T-helper 2 cell treated with Interferon-gamma antibody and Interleukin-4, amounts not matched to agents 5 μg/mL and 100 μg/mL, for 36 hours (primary cell): Measurements from ENCODE around the gene PCDHA12.
A peak's percentile ranks its signal among the peaks of the same experiment; 100 is the strongest.
"Not testable (repeated sequence)": the region's sequence is repeated elsewhere in the genome, so short reads cannot be mapped to it uniquely, and the experiment has no call there.

Experiments used
- DNase-seq: peaks from one replicate; pipeline ENCODE4 v3.0.0; 2021; ENCODE audit warnings: low spot score
- H3K27ac Mint-ChIP-seq: one replicate; pipeline ENCODE4 v1.8.0; 2021; ENCODE audit warnings: mild to moderate bottlenecking, mixed read lengths
- H3K27me3 Mint-ChIP-seq: one replicate; pipeline ENCODE4 v1.8.0; 2021; ENCODE audit warnings: low read depth, mixed read lengths
- H3K36me3 Mint-ChIP-seq: one replicate; pipeline ENCODE4 v1.8.0; 2021; ENCODE audit warnings: low read depth, mixed read lengths
- H3K4me1 Mint-ChIP-seq: one replicate; pipeline ENCODE4 v1.8.0; 2021; ENCODE audit warnings: low read depth, mixed read lengths
- H3K4me3 Mint-ChIP-seq: one replicate; pipeline ENCODE4 v1.8.0; 2022; ENCODE audit warnings: mild to moderate bottlenecking, moderate library complexity, mixed read lengths
- H3K9me3 Mint-ChIP-seq: one replicate; pipeline ENCODE4 v1.8.0; 2021; ENCODE audit warnings: mixed read lengths

PCDHA12 gene

GRCh38 chr5:140875085-140876065 is at the start of gene PCDHA12:
PCDHA12 (plus strand) TSS chr5:140875308; CDS start chr5:140875473, 165 bp downstream.
- Mint-ChIP-seq H3K4me3 (no peak within 1 kb of the TSS), H3K27ac (no peak within 1 kb of the TSS), H3K4me1 (no peaks in the 10 kb centered on the region), H3K36me3 (no peaks in the 10 kb centered on the region), H3K27me3 (no peaks in the 10 kb centered on the region), H3K9me3 (peaks cover 25% of the 10 kb centered on the region)
- DNase-seq, result no peak

- H3K4me1 Mint-ChIP-seq, result no peaks in the 10 kb centered on the region
- H3K9me3 Mint-ChIP-seq, result peaks cover 36% of the 10 kb centered on the region
- H3K36me3 Mint-ChIP-seq, result no peaks in the 10 kb centered on the region
- peak within 1 kb of the TSS; percentile 24 for H3K4me3 Mint-ChIP-seq
- no peaks in the 10 kb centered on the region for H3K27me3 Mint-ChIP-seq
- no peak within 1 kb of the TSS for H3K27ac Mint-ChIP-seq
- DNase-seq, result no peak
These were observed 47.3 kb upstream of the PCDHA12 start, which contains the start of gene PCDHA6 for GRCh38 chr5:140827704-140828361. PCDHA6 (plus strand) TSS chr5:140827960; CDS start chr5:140828092, 132 bp downstream.

GRCh38 chr5:140828362-140828737 is 46.8 kb upstream of the PCDHA12 start:
- no peak for DNase-seq
- Mint-ChIP-seq H3K4me3 (peak overlapping the region; percentile 24), H3K4me1 (no peaks in the 10 kb centered on the region), H3K36me3 (no peaks in the 10 kb centered on the region), H3K9me3 (peaks cover 39% of the 10 kb centered on the region), H3K27ac (no peak overlapping the region), H3K27me3 (no peaks in the 10 kb centered on the region)

- not testable (repeated sequence) for H3K4me3 Mint-ChIP-seq, H3K27me3 Mint-ChIP-seq, H3K27ac Mint-ChIP-seq, DNase-seq, H3K36me3 Mint-ChIP-seq, H3K4me1 Mint-ChIP-seq
- H3K9me3 Mint-ChIP-seq, result peaks cover 43% of the 10 kb centered on the region
These were observed 45.3 kb upstream of the PCDHA12 start for GRCh38 chr5:140829511-140830501.

GRCh38 chr5:140833993-140834392 is 41.1 kb upstream of the PCDHA12 start, which contains the start of gene PCDHA7:
PCDHA7 (plus strand) TSS chr5:140834269; CDS start chr5:140834384, 115 bp downstream.
- H3K27ac Mint-ChIP-seq, result peak within 1 kb of the TSS; percentile 10
- no peaks in the 10 kb centered on the region for H3K27me3 Mint-ChIP-seq
- no peak within 1 kb of the TSS for H3K4me3 Mint-ChIP-seq
- no peaks in the 10 kb centered on the region for H3K36me3 Mint-ChIP-seq
- H3K4me1 Mint-ChIP-seq, result no peaks in the 10 kb centered on the region
- DNase-seq, result no peak
- H3K9me3 Mint-ChIP-seq, result peaks cover 22% of the 10 kb centered on the region

GRCh38 chr5:140834439-140835008 is 40.6 kb upstream of the PCDHA12 start:
- not testable (repeated sequence) for DNase-seq, H3K27me3 Mint-ChIP-seq, H3K27ac Mint-ChIP-seq, H3K4me1 Mint-ChIP-seq, H3K36me3 Mint-ChIP-seq, H3K4me3 Mint-ChIP-seq
- peaks cover 18% of the 10 kb centered on the region for H3K9me3 Mint-ChIP-seq

GRCh38 chr5:140835622-140836510 is 39.2 kb upstream of the PCDHA12 start:
- Mint-ChIP-seq H3K27me3 (no peaks in the 10 kb centered on the region), H3K27ac (no peak overlapping the region), H3K4me3 (no peak overlapping the region), H3K4me1 (no peaks in the 10 kb centered on the region), H3K9me3 (peaks cover 27% of the 10 kb centered on the region), H3K36me3 (no peaks in the 10 kb centered on the region)
- no peak for DNase-seq

GRCh38 chr5:140840978-140841962 is 33.8 kb upstream of the PCDHA12 start, which contains the start of gene PCDHA8:
PCDHA8 (plus strand) TSS chr5:140841187; CDS start chr5:140841322, 135 bp downstream.
- DNase-seq, result no peak
- H3K4me3 Mint-ChIP-seq, result no peak within 1 kb of the TSS
- H3K27me3 Mint-ChIP-seq, result no peaks in the 10 kb centered on the region
- H3K27ac Mint-ChIP-seq, result no peak within 1 kb of the TSS
- no peaks in the 10 kb centered on the region for H3K36me3 Mint-ChIP-seq
- peaks cover 28% of the 10 kb centered on the region for H3K9me3 Mint-ChIP-seq
- H3K4me1 Mint-ChIP-seq, result no peaks in the 10 kb centered on the region

GRCh38 chr5:140842798-140843733 is 32.0 kb upstream of the PCDHA12 start:
- H3K4me1 Mint-ChIP-seq, result no peaks in the 10 kb centered on the region
- no peak for DNase-seq
- H3K27me3 Mint-ChIP-seq, result no peaks in the 10 kb centered on the region
- H3K36me3 Mint-ChIP-seq, result no peaks in the 10 kb centered on the region
- H3K4me3 Mint-ChIP-seq, result no peak overlapping the region
- H3K9me3 Mint-ChIP-seq, result peaks cover 39% of the 10 kb centered on the region
- no peak overlapping the region for H3K27ac Mint-ChIP-seq

GRCh38 chr5:140848139-140849102 is 26.7 kb upstream of the PCDHA12 start, which contains the start of gene PCDHA9:
PCDHA9 (plus strand) TSS chr5:140848382; CDS start chr5:140848496, 114 bp downstream.
- not testable (repeated sequence) for H3K36me3 Mint-ChIP-seq, H3K4me1 Mint-ChIP-seq, H3K27me3 Mint-ChIP-seq, DNase-seq, H3K4me3 Mint-ChIP-seq, H3K27ac Mint-ChIP-seq
- peaks cover 34% of the 10 kb centered on the region for H3K9me3 Mint-ChIP-seq
